Spinal cord (tissue), 10 donors: ENCODE results near the gene CCDC150. TPM values are rescaled to one million over a fixed set of nuclear protein-coding genes. Genes with fewer than 3 reads are reported as not detected.

Source experiments
- DNase-seq, 6 donors: peaks; one replicate each; pipeline versions ENCODE4 v3.0.0 to v3.0.0-alpha.2; 2013 to 2015; ENCODE audit warnings: low spot score in 6 of 6, low read depth in 4 of 6
- H3K27ac ChIP-seq: one replicate; pipeline ENCODE4 v1.5.1; 2013; ENCODE audit warnings: low read depth, low read length, control low read depth
- H3K27me3 ChIP-seq: one replicate; pipeline ENCODE4 v1.6.1; 2013; ENCODE audit warnings: low read length; ENCODE audit not compliant: control insufficient read depth, insufficient read depth
- H3K36me3 ChIP-seq: one replicate; pipeline ENCODE4 v1.6.1; 2013; ENCODE audit warnings: low read length; ENCODE audit not compliant: control insufficient read depth, insufficient read depth
- H3K4me1 ChIP-seq: one replicate; pipeline ENCODE4 v1.6.1; 2013; ENCODE audit warnings: low read length; ENCODE audit not compliant: control insufficient read depth, insufficient read depth
- H3K4me3 ChIP-seq: one replicate; pipeline ENCODE4 v1.5.1; 2013; ENCODE audit warnings: low read depth, low read length, control low read depth
- H3K9me3 ChIP-seq: one replicate; pipeline ENCODE4 v1.6.1; 2013; ENCODE audit warnings: low read length; ENCODE audit not compliant: control insufficient read depth, insufficient read depth
- WGBS: methylation state at CpG from one replicate; pipeline ENCODE4 v1.1.5; 2013; ENCODE audit warnings: missing lambda C conversion rate; ENCODE audit not compliant: insufficient coverage; 5-methylcytosine and 5-hydroxymethylcytosine counted together
- polyA plus RNA-seq, 2 donors: library from polyadenylated mRNA; unstranded; fragments of 120-200 nt; gene quantifications; one replicate each; pipeline ENCODE4 v1.2.1, GENCODE V29; 2013; ENCODE audit not compliant: insufficient read length in 2 of 2
- total RNA-seq, 2 donors: library from RNA; depleted of rRNA in 1 of 2; stranded (reverse); fragments of 120-200 nt in 1 of 2; fragments of >200 nt in 1 of 2; gene quantifications; one replicate each; pipeline versions ENCODE4 v1.2.3 to v1.2.4, GENCODE V29; 2013 to 2014
- donor health status: healthy.

CCDC150 gene
- total and polyA plus RNA-seq, 4 donors = 6.8 to 10.2 (median 7.9) TPM

DNA sequence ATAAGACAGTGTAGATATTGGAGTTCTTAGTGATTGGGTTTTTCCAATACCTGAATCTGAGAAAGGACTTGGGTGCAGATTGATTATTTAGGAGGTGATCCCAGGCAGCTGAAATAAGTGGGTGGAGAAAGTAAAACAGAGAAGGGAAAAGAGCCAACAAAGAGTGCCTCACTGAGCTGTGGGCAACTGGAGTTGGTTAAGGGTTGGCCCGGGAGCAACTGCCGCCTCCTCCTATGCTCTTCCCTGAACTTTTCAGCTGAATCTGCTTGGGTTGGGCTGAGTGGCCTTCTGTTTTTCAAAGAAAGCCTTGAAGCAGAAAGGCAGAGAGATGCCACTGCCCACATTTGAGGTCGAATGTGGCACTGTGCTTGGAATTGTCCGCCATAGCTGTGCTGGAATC, 20.9 kb upstream of the CCDC150 start:
- Histone ChIP-seq H3K27me3 (no peaks in the 10 kb centered on the region), H3K27ac (no peak overlapping the region), H3K9me3 (no peaks in the 10 kb centered on the region), H3K4me3 (no peak overlapping the region), H3K4me1 (no peaks in the 10 kb centered on the region), H3K36me3 (no peaks in the 10 kb centered on the region)
- no peak for DNase-seq
- WGBS = 98% methylated on average over 4 of the region's 4 CpGs

DNA sequence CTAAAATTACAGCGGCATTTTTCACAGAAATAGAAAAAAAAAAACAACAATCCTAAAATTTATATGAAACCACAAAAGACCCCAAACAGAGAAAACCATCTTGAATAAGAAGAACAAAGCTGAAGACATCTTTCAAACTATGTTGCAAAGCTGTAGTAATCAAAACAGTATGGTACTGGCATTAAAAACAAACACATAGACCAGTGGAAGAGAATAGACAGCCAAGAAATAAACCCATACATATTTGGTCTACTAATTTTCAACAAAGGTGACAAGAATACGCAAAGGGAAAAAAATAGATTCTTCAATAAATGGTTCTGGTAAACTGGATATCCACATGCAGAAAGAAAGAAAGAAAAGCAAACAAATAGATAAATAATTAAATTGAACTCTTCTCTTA, 9.0 kb upstream of the CCDC150 start:
- H3K27ac ChIP-seq = no peak overlapping the region
- H3K27me3 ChIP-seq = no peaks in the 10 kb centered on the region
- WGBS = no CpG with 5 or more reads among the region's 2 CpGs
- no peak for DNase-seq
- H3K9me3 ChIP-seq = no peaks in the 10 kb centered on the region
- no peaks in the 10 kb centered on the region for H3K36me3 ChIP-seq
- H3K4me1 ChIP-seq = no peaks in the 10 kb centered on the region
- no peak overlapping the region for H3K4me3 ChIP-seq

DNA sequence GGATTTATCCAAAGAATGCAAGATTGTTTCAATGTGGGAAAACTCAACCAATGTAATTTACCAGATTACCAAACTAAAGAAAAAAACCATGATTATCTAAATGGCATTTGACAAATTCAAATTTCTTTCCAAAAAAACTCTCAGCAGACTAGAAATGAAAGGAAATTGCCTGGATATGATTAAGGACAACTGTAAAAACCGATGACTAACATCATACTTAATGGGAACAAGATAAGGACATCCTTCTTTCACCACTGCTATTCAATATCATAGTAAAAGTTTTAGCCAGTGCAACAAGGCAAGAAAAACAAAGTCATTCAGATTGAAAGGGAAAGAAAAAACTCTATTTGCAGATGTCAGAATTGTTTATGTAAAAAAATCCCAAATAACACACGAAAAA, 4.4 kb upstream of the CCDC150 start:
- no peaks in the 10 kb centered on the region for H3K9me3 ChIP-seq
- H3K36me3 ChIP-seq = no peaks in the 10 kb centered on the region
- H3K4me3 ChIP-seq = no peak overlapping the region
- H3K27me3 ChIP-seq = no peaks in the 10 kb centered on the region
- no peaks in the 10 kb centered on the region for H3K4me1 ChIP-seq
- no peak for DNase-seq
- no peak overlapping the region for H3K27ac ChIP-seq
- no CpG with 5 or more reads among the region's 2 CpGs for WGBS

DNA sequence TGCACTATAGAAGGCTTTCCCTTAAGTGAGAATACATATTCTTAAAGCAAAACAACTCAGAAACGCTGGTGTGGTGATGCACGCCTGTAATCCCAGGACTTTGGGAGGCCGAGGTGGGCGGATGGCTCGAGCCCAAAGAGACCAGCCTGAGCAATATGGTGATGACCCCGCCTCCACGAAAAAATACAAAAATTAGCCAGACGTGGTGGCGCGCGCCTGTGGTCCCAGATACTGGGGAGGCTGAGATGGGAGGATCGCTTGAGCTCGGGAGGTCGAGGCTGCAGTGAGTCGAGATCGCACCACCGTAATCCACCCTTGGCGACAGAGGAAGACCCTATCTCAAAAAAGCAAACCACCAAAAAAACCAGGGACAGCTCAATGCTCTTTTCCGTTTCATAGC, 750 bp upstream of the CCDC150 start:
- Histone ChIP-seq H3K9me3 (no peaks in the 10 kb centered on the region), H3K27me3 (no peaks in the 10 kb centered on the region), H3K27ac (no peak overlapping the region), H3K4me1 (no peaks in the 10 kb centered on the region), H3K4me3 (peak overlapping the region; percentile 80), H3K36me3 (no peaks in the 10 kb centered on the region)
- WGBS = 97% methylated on average over 14 of the region's 19 CpGs
- no peak for DNase-seq

DNA sequence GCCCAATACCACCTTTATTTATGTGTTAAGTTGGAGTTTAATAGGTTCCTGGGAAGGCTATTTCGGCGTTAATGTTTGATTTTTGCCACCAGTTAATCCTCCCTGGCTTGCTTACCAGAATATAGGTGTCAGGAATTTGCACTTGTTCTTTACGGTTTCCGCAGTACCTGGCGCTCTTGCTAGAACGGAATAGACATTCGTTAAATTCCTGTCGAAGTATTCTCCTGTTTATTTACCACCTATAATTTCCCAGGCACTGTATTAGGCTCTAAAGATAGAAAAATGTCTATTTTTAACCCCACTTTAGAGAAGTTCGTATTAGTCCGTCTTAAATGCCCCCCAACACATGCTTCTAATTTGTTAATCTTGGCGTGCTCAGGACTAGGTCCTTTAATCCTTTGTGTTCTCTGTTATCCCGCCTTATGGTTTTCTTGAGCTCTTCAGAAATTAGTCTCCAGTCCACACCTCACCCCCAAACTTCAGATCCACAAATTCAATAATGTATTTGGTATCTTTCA, 575 bp downstream of the CCDC150 start:
- WGBS = 15% methylated on average over 3 of the region's 12 CpGs
- Histone ChIP-seq H3K27ac (no peak overlapping the region), H3K4me1 (no peaks in the 10 kb centered on the region), H3K36me3 (no peaks in the 10 kb centered on the region), H3K9me3 (no peaks in the 10 kb centered on the region), H3K4me3 (peak overlapping the region; percentile 80), H3K27me3 (no peaks in the 10 kb centered on the region)
- DNase-seq = no peak

DNA sequence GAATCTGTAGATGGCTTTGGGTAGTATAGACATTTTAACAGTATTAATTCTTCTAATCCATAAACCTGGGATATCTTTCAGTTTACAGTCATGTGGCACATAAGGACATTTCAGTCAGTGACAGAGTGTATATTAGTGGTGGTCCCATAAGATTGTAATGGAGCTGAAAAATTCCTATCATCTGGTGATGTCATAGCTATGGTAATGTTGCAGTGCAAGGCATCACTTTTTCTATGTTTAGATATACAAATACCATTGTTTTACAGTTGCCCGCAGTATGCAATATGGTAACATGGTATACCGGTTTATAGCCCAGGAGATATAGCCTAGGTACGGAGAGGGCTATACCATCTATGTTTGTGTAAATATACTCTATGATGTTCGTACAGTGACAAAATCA, 9.7 kb downstream of the CCDC150 start:
- Histone ChIP-seq H3K27me3 (no peaks in the 10 kb centered on the region), H3K9me3 (peaks cover 23% of the 10 kb centered on the region), H3K4me1 (no peaks in the 10 kb centered on the region), H3K27ac (no peak overlapping the region), H3K36me3 (no peaks in the 10 kb centered on the region), H3K4me3 (no peak overlapping the region)
- DNase-seq = no peak
- no CpG with 5 or more reads among the region's 4 CpGs for WGBS

DNA sequence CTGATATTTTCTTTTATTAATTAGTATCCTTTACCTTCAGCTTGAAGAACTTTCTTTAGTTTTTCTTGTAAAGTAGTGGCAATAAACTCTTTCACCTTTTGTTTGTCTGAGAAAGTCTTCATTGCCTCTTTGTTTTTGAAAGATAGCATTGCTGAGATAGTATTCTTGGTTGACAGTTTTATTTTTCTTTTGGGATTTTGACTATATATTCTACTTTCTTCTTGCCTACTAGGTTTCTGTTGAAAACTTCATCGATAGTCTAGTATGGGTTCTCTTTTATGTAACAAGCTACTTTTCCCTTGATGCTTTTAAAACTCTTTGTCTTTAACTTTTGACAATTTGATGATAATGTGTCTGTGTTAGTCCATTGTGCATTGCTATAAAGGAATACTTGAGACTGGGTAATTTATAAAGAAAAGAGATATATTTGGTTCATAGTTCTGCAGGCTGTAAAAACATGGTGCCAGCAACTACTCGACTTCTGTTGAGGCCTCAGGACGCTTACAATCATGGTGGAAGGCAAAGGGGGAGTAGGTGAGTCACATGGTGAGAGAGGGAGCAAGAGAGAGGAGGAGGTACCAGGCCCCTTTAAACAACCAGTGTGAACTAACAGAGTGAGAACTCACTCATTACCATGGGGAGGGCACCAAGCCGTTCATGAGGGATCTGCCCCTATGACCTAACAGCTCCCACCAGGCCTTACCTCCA, 12.0 kb downstream of the CCDC150 start:
- Histone ChIP-seq H3K9me3 (peaks cover 23% of the 10 kb centered on the region), H3K4me1 (no peaks in the 10 kb centered on the region), H3K36me3 (no peaks in the 10 kb centered on the region), H3K27ac (no peak overlapping the region), H3K4me3 (no peak overlapping the region), H3K27me3 (no peaks in the 10 kb centered on the region)
- WGBS = 50% methylated on average over 2 of the region's 4 CpGs
- DNase-seq = no peak

DNA sequence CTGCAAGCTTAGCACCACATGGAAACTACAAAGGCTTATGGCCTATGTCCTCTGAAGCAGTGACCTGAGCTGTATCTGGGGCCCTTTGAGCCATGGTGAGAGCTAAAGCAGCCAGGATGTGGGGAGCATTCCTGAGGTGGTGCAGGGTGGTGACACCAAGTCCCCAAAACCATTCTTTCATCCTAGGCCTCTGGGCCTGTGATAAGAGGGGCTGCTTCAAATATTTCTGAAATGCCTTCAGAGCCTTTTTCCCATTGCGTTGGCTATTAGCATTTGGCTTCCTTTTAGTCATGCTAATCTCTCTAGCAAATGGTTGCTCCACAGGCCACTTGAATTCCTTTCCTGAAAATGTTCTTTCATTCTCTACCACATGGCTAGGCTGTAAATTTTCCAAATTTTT, 13.4 kb downstream of the CCDC150 start:
- no peak overlapping the region for H3K27ac ChIP-seq
- no peaks in the 10 kb centered on the region for H3K36me3 ChIP-seq
- peaks cover 23% of the 10 kb centered on the region for H3K9me3 ChIP-seq
- H3K4me1 ChIP-seq = no peaks in the 10 kb centered on the region
- DNase-seq = no peak
- no peak overlapping the region for H3K4me3 ChIP-seq
- H3K27me3 ChIP-seq = no peaks in the 10 kb centered on the region
- WGBS = 100% methylated on average over 1 of the region's 1 CpG

DNA sequence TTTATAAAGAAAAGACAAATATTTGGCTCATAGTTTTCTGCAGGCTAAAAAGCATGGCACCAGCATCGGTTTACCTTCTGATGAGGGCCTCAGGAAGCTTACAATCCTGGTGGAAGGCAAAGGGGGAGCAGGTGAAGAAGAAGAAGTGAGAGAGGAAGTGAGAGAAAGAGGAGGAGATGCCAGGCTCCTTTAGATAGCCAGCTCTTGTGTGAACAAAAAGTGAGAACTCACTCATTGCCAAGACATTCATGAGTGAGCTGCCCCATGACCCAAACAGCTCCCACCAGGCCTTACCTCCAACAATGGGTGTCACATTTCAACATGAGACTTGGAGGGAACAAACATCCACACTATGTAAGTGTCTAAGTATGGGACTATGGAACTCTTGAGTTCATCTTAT, 14.3 kb downstream of the CCDC150 start:
- peaks cover 22% of the 10 kb centered on the region for H3K9me3 ChIP-seq
- 100% methylated on average over 1 of the region's 1 CpG for WGBS
- no peaks in the 10 kb centered on the region for H3K4me1 ChIP-seq
- H3K36me3 ChIP-seq = no peaks in the 10 kb centered on the region
- no peak overlapping the region for H3K4me3 ChIP-seq
- no peaks in the 10 kb centered on the region for H3K27me3 ChIP-seq
- no peak for DNase-seq
- H3K27ac ChIP-seq = no peak overlapping the region

DNA sequence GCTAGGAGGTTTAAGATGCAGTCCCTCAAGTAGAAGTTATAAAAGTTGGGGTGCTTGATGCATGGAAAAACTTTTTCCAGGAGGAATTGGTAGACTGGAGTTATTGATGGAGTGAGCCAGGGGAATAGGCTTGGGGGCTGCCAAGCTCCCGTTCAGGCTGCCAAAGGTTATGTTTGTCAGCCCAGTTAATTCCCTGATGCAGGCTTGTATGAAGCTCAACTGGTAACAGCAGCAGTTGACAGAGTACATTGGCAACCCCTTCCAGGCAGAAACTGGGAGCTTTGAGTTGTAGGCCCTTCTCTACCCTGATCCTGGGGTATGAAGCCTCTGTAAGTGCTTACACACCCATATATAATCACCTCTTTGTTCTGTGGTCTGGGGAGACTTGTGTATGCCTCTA, 16.2 kb downstream of the CCDC150 start:
- H3K4me1 ChIP-seq = no peaks in the 10 kb centered on the region
- H3K27me3 ChIP-seq = no peaks in the 10 kb centered on the region
- DNase-seq = peak in 1 of 6 donors; percentile 62
- no peaks in the 10 kb centered on the region for H3K36me3 ChIP-seq
- no peak overlapping the region for H3K27ac ChIP-seq
- peaks cover 21% of the 10 kb centered on the region for H3K9me3 ChIP-seq
- 63% methylated on average over 1 of the region's 1 CpG for WGBS
- H3K4me3 ChIP-seq = no peak overlapping the region
